ENCODE data around the gene HP1BP3.

Gene HP1BP3

DNA sequence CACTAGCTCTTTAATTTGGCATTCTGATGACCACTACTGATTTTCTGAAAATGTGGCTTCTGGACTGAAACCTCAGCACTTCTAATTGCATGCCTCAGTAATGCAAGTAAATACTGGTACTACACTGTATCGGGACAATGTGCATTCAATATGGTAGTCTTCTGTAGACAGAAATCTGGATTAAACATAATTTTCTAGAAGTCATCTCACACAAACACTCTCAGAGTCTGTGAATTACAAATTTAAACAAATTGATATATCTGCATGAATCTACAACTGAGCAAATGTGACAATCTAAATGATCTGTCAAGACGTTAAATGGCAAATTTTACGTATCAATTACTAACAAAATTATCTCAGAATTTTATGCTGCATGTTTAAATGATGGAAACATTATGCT lies 23.7 kb downstream of the HP1BP3 start:
- no peaks in the 10 kb centered on the region for H3K9me2 ChIP-seq (replicated peaks; ENCODE audit: control insufficient read depth, low read length)
- TF ChIP-seq CTCF (IDR thresholded peaks at IDR 0.05; ENCODE audit: low read depth, low read length, poor library complexity, severe bottlenecking): no peak
- TF ChIP-seq EZH2phosphoT487 (IDR thresholded peaks at IDR 0.05; ENCODE audit: borderline replicate concordance, low read length): no peak
- no peaks in the 10 kb centered on the region for H3K9me3 ChIP-seq (ENCODE audit: control insufficient read depth, insufficient read depth, low read length)
- no peaks in the 10 kb centered on the region for H3K27me3 ChIP-seq (ENCODE audit: control insufficient read depth, low read length)
- H3K4me2 ChIP-seq (ENCODE audit: low read length): no peak overlapping the region
- H3F3A ChIP-seq (ENCODE audit: control insufficient read depth, insufficient read depth): no peaks in the 10 kb centered on the region
- H3K4me3 ChIP-seq (ENCODE audit: low read length): no peak overlapping the region
- H3K27ac ChIP-seq (ENCODE audit: low read depth, low read length): no peak overlapping the region
- no peaks in the 10 kb centered on the region for H3K4me1 ChIP-seq (ENCODE audit: control insufficient read depth, low read length)
- H3K79me2 ChIP-seq (ENCODE audit: control insufficient read depth, low read length): no peaks in the 10 kb centered on the region
- H3K36me3 ChIP-seq (ENCODE audit: control insufficient read depth, low read length): peaks cover 95% of the 10 kb centered on the region
- no peaks in the 10 kb centered on the region for H4K20me1 ChIP-seq (ENCODE audit: control insufficient read depth, insufficient read depth, low read depth, low read length)

DNA sequence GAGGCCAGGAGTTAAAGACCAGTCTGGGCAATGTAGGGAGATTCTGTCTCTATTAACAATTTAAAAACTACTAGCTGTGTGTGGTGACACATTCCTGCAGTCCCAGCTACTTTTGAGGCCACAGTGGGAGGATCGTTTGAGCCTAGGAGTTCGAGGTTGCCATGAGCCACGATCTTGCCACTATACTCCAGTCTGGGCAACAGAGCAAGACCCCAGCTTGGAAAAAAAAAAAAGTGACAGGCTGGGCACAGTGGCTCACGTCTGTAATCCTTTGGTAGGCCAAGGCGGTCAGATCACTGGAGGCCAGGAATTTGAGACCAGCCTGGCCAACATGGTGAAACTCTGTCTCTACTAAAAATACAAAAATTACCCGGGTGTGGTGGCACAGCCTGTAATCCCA lies 26.8 kb downstream of the HP1BP3 start:
- Histone ChIP-seq H3F3A (ENCODE audit: control insufficient read depth, insufficient read depth) (no peaks in the 10 kb centered on the region), H3K4me3 (ENCODE audit: low read length) (no peak overlapping the region), H3K4me2 (ENCODE audit: low read length) (no peak overlapping the region), H3K27ac (ENCODE audit: low read depth, low read length) (no peak overlapping the region), H3K27me3 (ENCODE audit: control insufficient read depth, low read length) (no peaks in the 10 kb centered on the region), H3K9me2 (replicated peaks; ENCODE audit: control insufficient read depth, low read length) (no peaks in the 10 kb centered on the region), H3K36me3 (ENCODE audit: control insufficient read depth, low read length) (peaks cover 92% of the 10 kb centered on the region), H3K79me2 (ENCODE audit: control insufficient read depth, low read length) (no peaks in the 10 kb centered on the region), H3K9me3 (ENCODE audit: control insufficient read depth, insufficient read depth, low read length) (no peaks in the 10 kb centered on the region), H3K4me1 (ENCODE audit: control insufficient read depth, low read length) (no peaks in the 10 kb centered on the region), H4K20me1 (ENCODE audit: control insufficient read depth, insufficient read depth, low read depth, low read length) (no peaks in the 10 kb centered on the region)
- no peak for TF ChIP-seq CTCF (IDR thresholded peaks at IDR 0.05; ENCODE audit: low read depth, low read length, poor library complexity, severe bottlenecking)
- TF ChIP-seq EZH2phosphoT487 (IDR thresholded peaks at IDR 0.05; ENCODE audit: borderline replicate concordance, low read length): no peak

GRCh38 chr1:20753589-20753988 lies 33.5 kb downstream of the HP1BP3 start:
- TF ChIP-seq EZH2phosphoT487 (IDR thresholded peaks at IDR 0.05; ENCODE audit: borderline replicate concordance, low read length): no peak
- no peak for TF ChIP-seq CTCF (IDR thresholded peaks at IDR 0.05; ENCODE audit: low read depth, low read length, poor library complexity, severe bottlenecking)
- no peak overlapping the region for H3K27ac ChIP-seq (ENCODE audit: low read depth, low read length)
- no peak overlapping the region for H3K4me3 ChIP-seq (ENCODE audit: low read length)
- peaks cover 75% of the 10 kb centered on the region for H3K36me3 ChIP-seq (ENCODE audit: control insufficient read depth, low read length)
- no peaks in the 10 kb centered on the region for H3K79me2 ChIP-seq (ENCODE audit: control insufficient read depth, low read length)
- no peaks in the 10 kb centered on the region for H3K4me1 ChIP-seq (ENCODE audit: control insufficient read depth, low read length)
- no peaks in the 10 kb centered on the region for H4K20me1 ChIP-seq (ENCODE audit: control insufficient read depth, insufficient read depth, low read depth, low read length)
- H3K27me3 ChIP-seq (ENCODE audit: control insufficient read depth, low read length): no peaks in the 10 kb centered on the region
- no peak overlapping the region for H3K4me2 ChIP-seq (ENCODE audit: low read length)
- no peaks in the 10 kb centered on the region for H3K9me2 ChIP-seq (replicated peaks; ENCODE audit: control insufficient read depth, low read length)
- peaks cover 5% of the 10 kb centered on the region; the same call in 1 of the 2 replicates for H3F3A ChIP-seq (ENCODE audit: control insufficient read depth, insufficient read depth)
- no peaks in the 10 kb centered on the region for H3K9me3 ChIP-seq (ENCODE audit: control insufficient read depth, insufficient read depth, low read length)

All from DOHH2 (cell line).